Breast epithelium (tissue), 4 donors: Measurements from ENCODE around the gene PON1. TPM values are rescaled to one million over a fixed set of nuclear protein-coding genes. Genes with fewer than 3 reads are reported as not detected.

Source experiments
- DNase-seq, 2 donors: peaks; one replicate each; pipeline ENCODE4 v3.0.0-alpha.2; 2019; ENCODE audit warnings: low spot score in 2 of 2
- H3K27ac ChIP-seq, 2 donors: fragments of 200-600 bp; sonication (generic) in 1 of 2; one replicate each; pipeline ENCODE4 v1.5.1; 2016 to 2019; ENCODE audit warnings: mild to moderate bottlenecking in 1 of 2
- H3K27me3 ChIP-seq, 2 donors: fragments of 200-600 bp; sonication (generic) in 1 of 2; one replicate each; pipeline versions ENCODE4 v1.5.1 to v1.6.0; 2017 to 2019; ENCODE audit warnings: control low read depth in 1 of 2, mild to moderate bottlenecking in 1 of 2
- H3K36me3 ChIP-seq: fragments of 200-600 bp; one replicate; pipeline ENCODE4 v1.5.1; 2019
- H3K4me1 ChIP-seq, 2 donors: fragments of 200-600 bp; sonication (generic); one replicate each; pipeline ENCODE4 v1.5.1; 2016 to 2019; ENCODE audit warnings: control low read depth in 1 of 2
- H3K4me3 ChIP-seq, 3 donors: fragments of 200-600 bp; sonication (generic); 1 replicate in 2 of 3; 2 replicates in 1 of 3; pipeline ENCODE4 v1.5.1; 2016 to 2019; ENCODE audit warnings: mild to moderate bottlenecking in 3 of 3, moderate library complexity in 2 of 3
- H3K9me3 ChIP-seq, 2 donors: fragments of 200-600 bp; sonication (generic) in 1 of 2; one replicate each; pipeline ENCODE4 v1.5.1; 2016 to 2019; ENCODE audit warnings: control low read depth in 1 of 2
- POLR2A ChIP-seq: fragments of 450-650 bp; IDR thresholded peaks from one replicate; pipeline ENCODE4 v1.6.1; 2016; ENCODE audit warnings: antibody characterized with exemption, mild to moderate bottlenecking, moderate library complexity
- POLR2AphosphoS5 ChIP-seq, 3 donors: sonication (generic); formaldehyde crosslinking; IDR thresholded peaks; one replicate each; pipeline ENCODE4 v1.6.1; 2017; ENCODE audit warnings: antibody characterized with exemption in 3 of 3
- intact Hi-C: fragments of 100-400 bp; cut with DNase I; formaldehyde crosslinking; loops from one replicate; pipeline ENCODE4 v1.15.1; 2023; ENCODE audit warnings: low total_unique reads
- total RNA-seq, 3 donors: library from RNA; depleted of rRNA; stranded (reverse); fragments of >200 nt; gene quantifications; one replicate each; pipeline ENCODE4 v1.1.0, GENCODE V29; 2016
- TF ChIP-seq, protein P1 (sequence below), 3 donors: fragments of 450-650 bp; IDR thresholded peaks; one replicate each; pipeline ENCODE4 v1.5.1; 2016 to 2017; ENCODE audit warnings: antibody characterized with exemption in 3 of 3, mild to moderate bottlenecking in 3 of 3, moderate library complexity in 3 of 3

PON1 gene
- total RNA-seq, 3 donors from 2014 or later: 0.29 to 0.66 TPM; not detected in 1

DNA sequence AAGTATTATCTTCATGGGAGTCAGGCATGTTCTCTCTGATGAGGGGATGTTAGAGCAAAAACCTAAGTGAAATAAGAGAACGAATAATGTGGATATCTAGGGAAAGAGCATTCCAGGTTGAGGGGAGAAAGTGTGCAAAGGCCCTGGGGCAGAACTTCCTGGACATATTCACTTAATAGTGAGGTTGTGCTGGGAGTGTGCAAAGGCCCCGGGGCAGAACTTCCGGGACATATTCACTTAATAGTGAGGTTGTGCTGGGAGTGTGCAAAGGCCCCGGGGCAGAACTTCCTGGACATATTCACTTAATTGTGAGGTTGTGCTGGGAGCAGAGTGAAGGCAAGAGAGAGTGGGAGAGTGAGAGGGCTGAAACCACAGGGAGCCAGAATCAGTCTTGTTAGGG is 11.8 kb downstream of the PON1 start:
- Histone ChIP-seq H3K36me3 (no peaks in the 10 kb centered on the region), H3K9me3 (no peaks in the 10 kb centered on the region), H3K27me3 (no peaks in the 10 kb centered on the region), H3K4me3 (no peak overlapping the region), H3K27ac (no peak overlapping the region), H3K4me1 (no peaks in the 10 kb centered on the region)
- TF ChIP-seq POLR2AphosphoS5 (IDR thresholded peaks at IDR 0.05) (no peak), POLR2A (no peak)
- TF ChIP-seq, protein P1, sequence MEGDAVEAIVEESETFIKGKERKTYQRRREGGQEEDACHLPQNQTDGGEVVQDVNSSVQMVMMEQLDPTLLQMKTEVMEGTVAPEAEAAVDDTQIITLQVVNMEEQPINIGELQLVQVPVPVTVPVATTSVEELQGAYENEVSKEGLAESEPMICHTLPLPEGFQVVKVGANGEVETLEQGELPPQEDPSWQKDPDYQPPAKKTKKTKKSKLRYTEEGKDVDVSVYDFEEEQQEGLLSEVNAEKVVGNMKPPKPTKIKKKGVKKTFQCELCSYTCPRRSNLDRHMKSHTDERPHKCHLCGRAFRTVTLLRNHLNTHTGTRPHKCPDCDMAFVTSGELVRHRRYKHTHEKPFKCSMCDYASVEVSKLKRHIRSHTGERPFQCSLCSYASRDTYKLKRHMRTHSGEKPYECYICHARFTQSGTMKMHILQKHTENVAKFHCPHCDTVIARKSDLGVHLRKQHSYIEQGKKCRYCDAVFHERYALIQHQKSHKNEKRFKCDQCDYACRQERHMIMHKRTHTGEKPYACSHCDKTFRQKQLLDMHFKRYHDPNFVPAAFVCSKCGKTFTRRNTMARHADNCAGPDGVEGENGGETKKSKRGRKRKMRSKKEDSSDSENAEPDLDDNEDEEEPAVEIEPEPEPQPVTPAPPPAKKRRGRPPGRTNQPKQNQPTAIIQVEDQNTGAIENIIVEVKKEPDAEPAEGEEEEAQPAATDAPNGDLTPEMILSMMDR (IDR thresholded peaks at IDR 0.05): no peak
- no peak for DNase-seq
- intact Hi-C loops: no loop called here

DNA sequence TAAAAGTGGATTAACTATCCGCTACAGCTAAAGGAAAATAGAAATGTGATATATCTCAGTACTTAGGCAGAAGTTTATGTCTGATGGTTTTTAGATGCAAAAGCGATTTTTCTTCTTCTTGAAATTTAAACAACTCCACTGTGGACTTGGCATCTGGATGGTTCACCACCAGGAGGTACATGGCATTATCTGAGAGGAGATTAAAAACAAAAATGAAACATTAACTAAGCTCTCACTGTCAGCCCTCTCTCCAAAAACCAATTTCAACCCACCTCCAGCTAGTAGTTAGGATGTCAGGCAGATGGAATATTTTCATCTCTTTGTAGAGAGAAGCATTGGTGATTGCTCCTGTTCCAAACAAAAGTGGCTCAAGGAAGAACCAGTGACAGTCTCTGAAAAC is 12.9 kb downstream of the PON1 start:
- no peak for DNase-seq
- Histone ChIP-seq H3K4me1 (no peaks in the 10 kb centered on the region), H3K4me3 (no peak overlapping the region), H3K27me3 (no peaks in the 10 kb centered on the region), H3K27ac (no peak overlapping the region), H3K9me3 (no peaks in the 10 kb centered on the region), H3K36me3 (no peaks in the 10 kb centered on the region)
- TF ChIP-seq, protein P1 (IDR thresholded peaks at IDR 0.05): no peak
- no peak for TF ChIP-seq POLR2AphosphoS5 (IDR thresholded peaks at IDR 0.05)
- intact Hi-C loops: no loop called here

DNA sequence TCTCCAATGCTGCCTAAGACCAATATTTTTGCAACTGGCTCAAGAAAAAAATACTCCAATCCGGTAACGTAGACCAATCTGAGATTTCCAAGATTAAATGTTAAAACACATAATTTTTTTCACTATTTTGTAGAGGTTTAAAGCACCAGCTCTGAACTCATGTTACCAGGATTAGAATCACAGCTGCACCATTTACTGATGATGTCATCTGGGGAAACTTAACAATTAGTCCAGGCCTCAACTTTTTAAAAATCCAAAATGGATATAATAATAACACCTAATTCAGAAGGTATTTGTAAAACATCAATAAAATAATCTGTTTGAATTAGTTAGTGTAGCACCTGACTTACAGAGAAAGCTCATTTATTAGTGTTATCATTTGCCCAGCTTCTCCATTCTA is 14.4 kb downstream of the PON1 start:
- intact Hi-C loops: no loop called here
- TF ChIP-seq POLR2AphosphoS5 (IDR thresholded peaks at IDR 0.05) (no peak), POLR2A (no peak)
- TF ChIP-seq, protein P1 (IDR thresholded peaks at IDR 0.05): no peak
- no peaks in the 10 kb centered on the region for H3K4me1 ChIP-seq
- H3K27ac ChIP-seq: no peak overlapping the region
- no peak overlapping the region for H3K4me3 ChIP-seq
- no peaks in the 10 kb centered on the region for H3K27me3 ChIP-seq
- no peaks in the 10 kb centered on the region for H3K9me3 ChIP-seq
- no peak for DNase-seq
- H3K36me3 ChIP-seq: no peaks in the 10 kb centered on the region

DNA sequence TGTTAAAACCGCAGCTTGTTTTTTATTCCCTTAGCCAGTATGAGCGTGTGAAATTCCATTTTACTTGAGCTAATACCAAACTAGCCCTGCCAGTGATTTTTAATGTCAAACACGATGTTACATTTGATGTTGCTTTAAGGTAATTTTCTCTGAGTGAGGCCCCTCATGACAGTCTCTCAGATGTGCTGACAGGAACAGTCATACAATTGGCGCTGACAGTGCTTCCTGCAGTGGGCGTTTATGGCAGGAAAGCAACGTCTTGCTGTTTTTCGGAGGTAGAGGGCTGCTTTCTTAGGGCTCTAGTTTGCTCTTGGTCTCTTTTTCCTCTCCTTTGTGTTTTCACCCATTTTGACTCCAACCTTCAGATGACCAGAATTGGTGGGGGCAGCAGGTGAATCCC is 19.3 kb downstream of the PON1 start:
- Histone ChIP-seq H3K4me3 (no peak overlapping the region), H3K9me3 (no peaks in the 10 kb centered on the region), H3K4me1 (no peaks in the 10 kb centered on the region), H3K27me3 (no peaks in the 10 kb centered on the region), H3K36me3 (no peaks in the 10 kb centered on the region), H3K27ac (no peak overlapping the region)
- no peak for DNase-seq
- intact Hi-C loops: no loop called here
- TF ChIP-seq POLR2A: no peak
- TF ChIP-seq, protein P1 (IDR thresholded peaks at IDR 0.05): no peak
- no peak for TF ChIP-seq POLR2AphosphoS5 (IDR thresholded peaks at IDR 0.05)

DNA sequence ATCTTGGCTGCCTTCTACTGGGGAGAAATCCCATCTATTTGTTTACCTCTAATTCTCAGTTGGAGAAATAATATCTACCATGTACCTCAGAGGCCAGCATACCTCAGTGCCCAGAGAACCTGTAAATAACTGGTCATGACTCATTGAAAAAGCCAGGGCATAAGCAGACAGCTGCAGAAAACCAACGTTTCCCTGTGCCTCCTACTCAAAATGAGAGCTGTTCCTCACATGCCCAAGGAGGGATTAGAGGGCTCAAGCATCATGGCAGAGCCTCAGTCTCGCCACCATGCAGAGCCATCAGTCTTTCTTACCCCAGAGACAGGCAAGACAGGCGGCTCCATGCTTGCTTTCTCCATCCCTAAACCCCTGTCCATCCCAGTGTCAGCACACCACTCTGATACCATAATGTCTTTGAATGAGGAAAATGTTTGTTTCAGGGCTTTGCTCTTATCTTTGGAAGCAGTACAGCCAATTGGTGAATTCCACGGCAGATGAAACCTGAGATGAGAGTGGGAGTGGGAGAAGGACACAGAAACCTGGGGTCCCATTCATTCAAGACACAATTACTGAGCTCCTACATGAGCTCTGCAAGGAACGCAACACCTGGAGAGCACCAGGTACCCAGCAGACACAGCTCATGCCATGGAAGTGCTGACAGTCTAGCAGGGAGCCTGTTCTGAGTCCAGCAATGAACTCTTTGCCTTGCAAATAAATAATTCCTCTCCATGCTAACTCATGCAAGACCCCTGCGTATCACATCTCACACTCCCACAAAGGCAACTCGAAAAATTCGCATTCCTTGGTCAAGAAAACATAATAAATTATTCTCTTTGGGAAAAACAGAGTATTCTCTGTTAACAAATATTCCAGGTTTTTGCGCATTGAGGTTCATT is 21.1 kb downstream of the PON1 start:
- H3K4me3 ChIP-seq: no peak overlapping the region
- H3K36me3 ChIP-seq: no peaks in the 10 kb centered on the region
- no peak overlapping the region for H3K27ac ChIP-seq
- intact Hi-C loops: no loop called here
- DNase-seq: no peak
- TF ChIP-seq POLR2AphosphoS5 (IDR thresholded peaks at IDR 0.05) (no peak), POLR2A (no peak)
- TF ChIP-seq, protein P1 (IDR thresholded peaks at IDR 0.05): no peak
- no peaks in the 10 kb centered on the region for H3K4me1 ChIP-seq
- no peaks in the 10 kb centered on the region for H3K9me3 ChIP-seq
- no peaks in the 10 kb centered on the region for H3K27me3 ChIP-seq
